ENCODE measurements around the gene KRT12. TPM values are rescaled to one million over a fixed set of nuclear protein-coding genes. Genes with fewer than 3 reads are reported as not detected.

Gene KRT12
- total RNA-seq (ENCODE audit: unreplicated experiment), result not detected
- long read RNA-seq, result 0 reads

GRCh38 chr17:40866838-40867237 lies at the start of gene KRT12:
KRT12 (minus strand) TSS chr17:40867223; CDS start chr17:40867186, 37 bp downstream.
- Mint-ChIP-seq H3K4me3 (ENCODE audit: unreplicated experiment) (no peak within 1 kb of the TSS), H3K4me1 (ENCODE audit: low read depth, unreplicated experiment) (no peaks in the 10 kb centered on the region), H3K27ac (ENCODE audit: unreplicated experiment) (no peak within 1 kb of the TSS), H3K9me3 (ENCODE audit: unreplicated experiment) (peaks cover 1% of the 10 kb centered on the region), H3K36me3 (ENCODE audit: unreplicated experiment) (no peaks in the 10 kb centered on the region), H3K27me3 (ENCODE audit: unreplicated experiment) (peaks cover 4% of the 10 kb centered on the region)
- no peak for TF ChIP-seq CTCF (IDR thresholded peaks at IDR 0.05; ENCODE audit: partially characterized antibody, unreplicated experiment)
- DNase-seq, result no peak

GRCh38 chr17:40916366-40916765 lies 49.3 kb upstream of the KRT12 start:
- no peak overlapping the region for H3K27ac Mint-ChIP-seq (ENCODE audit: unreplicated experiment)
- no peak overlapping the region for H3K4me3 Mint-ChIP-seq (ENCODE audit: unreplicated experiment)
- H3K27me3 Mint-ChIP-seq (ENCODE audit: unreplicated experiment), result no peaks in the 10 kb centered on the region

GRCh38 chr17:40915721-40916256 lies 48.8 kb upstream of the KRT12 start:
- TF ChIP-seq CTCF (IDR thresholded peaks at IDR 0.05; ENCODE audit: partially characterized antibody, unreplicated experiment), result no peak
- peaks cover 2% of the 10 kb centered on the region for H3K9me3 Mint-ChIP-seq (ENCODE audit: unreplicated experiment)
- no peaks in the 10 kb centered on the region for H3K36me3 Mint-ChIP-seq (ENCODE audit: unreplicated experiment)
- no peak overlapping the region for H3K27ac Mint-ChIP-seq (ENCODE audit: unreplicated experiment)
- no peaks in the 10 kb centered on the region for H3K27me3 Mint-ChIP-seq (ENCODE audit: unreplicated experiment)
- no peak for DNase-seq
- H3K4me1 Mint-ChIP-seq (ENCODE audit: low read depth, unreplicated experiment), result no peaks in the 10 kb centered on the region
- no peak overlapping the region for H3K4me3 Mint-ChIP-seq (ENCODE audit: unreplicated experiment)

More at GRCh38 chr17:40916366-40916765, 49.3 kb upstream of the KRT12 start:
- peaks cover 2% of the 10 kb centered on the region for H3K9me3 Mint-ChIP-seq (ENCODE audit: unreplicated experiment)
- H3K36me3 Mint-ChIP-seq (ENCODE audit: unreplicated experiment), result no peaks in the 10 kb centered on the region
- no peak for DNase-seq
- TF ChIP-seq CTCF (IDR thresholded peaks at IDR 0.05; ENCODE audit: partially characterized antibody, unreplicated experiment), result no peak
- no peaks in the 10 kb centered on the region for H3K4me1 Mint-ChIP-seq (ENCODE audit: low read depth, unreplicated experiment)

- DNase-seq, result no peak
- TF ChIP-seq CTCF (IDR thresholded peaks at IDR 0.05; ENCODE audit: partially characterized antibody, unreplicated experiment), result no peak
- no peak overlapping the region for H3K27ac Mint-ChIP-seq (ENCODE audit: unreplicated experiment)
- no peak overlapping the region for H3K4me3 Mint-ChIP-seq (ENCODE audit: unreplicated experiment)
- peaks cover 2% of the 10 kb centered on the region for H3K9me3 Mint-ChIP-seq (ENCODE audit: unreplicated experiment)
- no peaks in the 10 kb centered on the region for H3K27me3 Mint-ChIP-seq (ENCODE audit: unreplicated experiment)
- no peaks in the 10 kb centered on the region for H3K36me3 Mint-ChIP-seq (ENCODE audit: unreplicated experiment)
- H3K4me1 Mint-ChIP-seq (ENCODE audit: low read depth, unreplicated experiment), result no peaks in the 10 kb centered on the region
Measured at GRCh38 chr17:40915199-40915661, 48.2 kb upstream of the KRT12 start.

GRCh38 chr17:40914075-40914855 lies 47.2 kb upstream of the KRT12 start:
- no peak for TF ChIP-seq CTCF (IDR thresholded peaks at IDR 0.05; ENCODE audit: partially characterized antibody, unreplicated experiment)
- no peak overlapping the region for H3K27ac Mint-ChIP-seq (ENCODE audit: unreplicated experiment)
- no peaks in the 10 kb centered on the region for H3K4me1 Mint-ChIP-seq (ENCODE audit: low read depth, unreplicated experiment)
- no peaks in the 10 kb centered on the region for H3K27me3 Mint-ChIP-seq (ENCODE audit: unreplicated experiment)
- no peaks in the 10 kb centered on the region for H3K36me3 Mint-ChIP-seq (ENCODE audit: unreplicated experiment)
- peaks cover 2% of the 10 kb centered on the region for H3K9me3 Mint-ChIP-seq (ENCODE audit: unreplicated experiment)
- no peak for DNase-seq
- no peak overlapping the region for H3K4me3 Mint-ChIP-seq (ENCODE audit: unreplicated experiment)

All from glutamatergic neuron (in vitro differentiated cells).